Lower leg skin (tissue), 4 donors: Measurements from ENCODE around the gene TMEM161A. TPM values are rescaled to one million over a fixed set of nuclear protein-coding genes. Genes with fewer than 3 reads are reported as not detected.

ENCODE experiments used
- DNase-seq, 2 donors: peaks; one replicate each; pipeline ENCODE4 v3.0.0-alpha.2; 2019; ENCODE audit warnings: low spot score in 2 of 2
- H3K4me3 ChIP-seq: fragments of 200-600 bp; sonication (generic); 2 replicates; pipeline ENCODE4 v1.5.1; 2017; ENCODE audit warnings: mild to moderate bottlenecking, low read depth; ENCODE audit not compliant: poor library complexity, severe bottlenecking
- POLR2A ChIP-seq, 2 donors: fragments of 450-650 bp; IDR thresholded peaks; one replicate each; pipeline ENCODE4 v1.6.1; 2016 to 2017; ENCODE audit warnings: antibody characterized with exemption in 2 of 2, mild to moderate bottlenecking in 1 of 2, moderate library complexity in 1 of 2
- WGBS, 2 donors: methylation state at CpG; one replicate each; pipeline ENCODE4 v1.1.5; 2018; 5-methylcytosine and 5-hydroxymethylcytosine counted together
- intact Hi-C: fragments of 100-400 bp; cut with DNase I; formaldehyde crosslinking; loops from one replicate; pipeline ENCODE4 v1.15.0; 2023; ENCODE audit warnings: low total_unique reads
- total RNA-seq, 4 donors: library from RNA; depleted of rRNA; stranded (reverse); fragments of >200 nt; gene quantifications; one replicate each; pipeline ENCODE4 v1.1.0, GENCODE V29; 2016
- TF ChIP-seq, protein P1 (sequence below), 3 donors: fragments of 450-650 bp; IDR thresholded peaks; one replicate each; pipeline ENCODE4 v1.5.1; 2016; ENCODE audit warnings: antibody characterized with exemption in 3 of 3, mild to moderate bottlenecking in 3 of 3, moderate library complexity in 2 of 3

TMEM161A gene
- total RNA-seq, 4 donors from 2014 or later: 25.7 to 30.1 (median 27.9) TPM

DNA sequence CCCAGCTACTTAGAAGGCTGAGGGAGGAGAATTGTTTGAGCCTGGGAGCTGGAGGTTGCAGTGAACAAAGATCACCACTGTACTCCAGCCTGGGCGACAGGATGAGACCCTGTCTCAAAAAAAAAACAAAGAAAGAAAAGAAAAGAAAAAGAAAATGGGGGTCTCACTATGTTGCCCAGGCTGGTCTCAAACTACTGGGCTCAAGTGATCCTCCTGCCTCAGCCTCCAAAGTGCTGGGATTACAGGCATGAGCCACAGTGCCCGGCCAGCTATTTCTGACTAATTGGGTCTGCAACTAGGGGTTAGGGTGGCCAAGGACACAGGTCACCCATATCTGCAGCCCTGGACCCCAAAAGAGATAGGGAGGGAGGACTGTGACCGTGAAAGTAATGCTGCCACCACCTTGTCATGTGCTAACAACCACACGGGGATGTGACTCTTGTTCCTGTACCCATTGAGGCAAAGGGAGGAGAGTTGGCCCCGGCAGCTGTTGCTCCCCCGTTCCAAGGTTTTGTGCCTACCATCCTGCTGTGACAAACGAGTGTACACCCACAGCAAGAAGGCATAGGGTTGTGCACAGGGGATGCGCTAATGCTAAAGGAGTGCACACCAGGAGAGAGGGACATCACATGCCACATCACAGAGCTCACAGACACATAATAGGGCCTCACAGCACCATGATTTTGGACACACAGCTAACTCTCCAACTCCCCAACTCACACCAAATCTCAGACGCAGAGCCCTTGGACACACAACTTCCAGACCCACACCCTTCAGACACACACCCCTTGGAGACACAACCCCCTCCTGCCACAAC lies 31.2 kb upstream of the TMEM161A start:
- no peak overlapping the region for H3K4me3 ChIP-seq
- TF ChIP-seq, protein P1, sequence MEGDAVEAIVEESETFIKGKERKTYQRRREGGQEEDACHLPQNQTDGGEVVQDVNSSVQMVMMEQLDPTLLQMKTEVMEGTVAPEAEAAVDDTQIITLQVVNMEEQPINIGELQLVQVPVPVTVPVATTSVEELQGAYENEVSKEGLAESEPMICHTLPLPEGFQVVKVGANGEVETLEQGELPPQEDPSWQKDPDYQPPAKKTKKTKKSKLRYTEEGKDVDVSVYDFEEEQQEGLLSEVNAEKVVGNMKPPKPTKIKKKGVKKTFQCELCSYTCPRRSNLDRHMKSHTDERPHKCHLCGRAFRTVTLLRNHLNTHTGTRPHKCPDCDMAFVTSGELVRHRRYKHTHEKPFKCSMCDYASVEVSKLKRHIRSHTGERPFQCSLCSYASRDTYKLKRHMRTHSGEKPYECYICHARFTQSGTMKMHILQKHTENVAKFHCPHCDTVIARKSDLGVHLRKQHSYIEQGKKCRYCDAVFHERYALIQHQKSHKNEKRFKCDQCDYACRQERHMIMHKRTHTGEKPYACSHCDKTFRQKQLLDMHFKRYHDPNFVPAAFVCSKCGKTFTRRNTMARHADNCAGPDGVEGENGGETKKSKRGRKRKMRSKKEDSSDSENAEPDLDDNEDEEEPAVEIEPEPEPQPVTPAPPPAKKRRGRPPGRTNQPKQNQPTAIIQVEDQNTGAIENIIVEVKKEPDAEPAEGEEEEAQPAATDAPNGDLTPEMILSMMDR (IDR thresholded peaks at IDR 0.05): no peak
- TF ChIP-seq POLR2A (IDR thresholded peaks at IDR 0.05): no peak
- WGBS, 2 donors: 81 to 85% methylated on average over 9 of the region's 9 CpGs
- intact Hi-C loops: no loop called here
- no peak for DNase-seq

DNA sequence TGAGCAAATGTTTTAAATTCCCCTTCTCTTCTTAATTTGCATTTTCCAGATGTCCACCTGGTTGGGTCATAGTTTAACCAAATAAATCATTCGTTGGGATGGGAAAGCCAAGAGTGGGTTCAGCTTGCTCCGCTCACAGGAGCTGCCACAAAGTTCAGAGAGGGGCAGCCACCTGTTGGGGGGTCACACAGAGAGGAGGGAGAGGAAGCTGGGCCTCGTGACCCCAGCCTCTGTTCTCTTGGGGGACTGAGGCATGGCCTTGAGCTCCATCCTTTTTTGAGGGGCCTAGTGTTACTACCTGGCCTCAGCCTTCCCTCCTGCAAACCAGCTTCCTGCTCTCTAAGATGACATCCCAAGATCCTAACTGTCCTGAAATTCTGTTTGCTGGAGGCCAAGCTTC lies 29.3 kb upstream of the TMEM161A start:
- WGBS, 2 donors: 90 to 94% methylated on average over 3 of the region's 3 CpGs
- H3K4me3 ChIP-seq: no peak overlapping the region
- intact Hi-C loops: no loop called here
- DNase-seq: no peak
- TF ChIP-seq, protein P1 (IDR thresholded peaks at IDR 0.05): no peak
- TF ChIP-seq POLR2A (IDR thresholded peaks at IDR 0.05): no peak

DNA sequence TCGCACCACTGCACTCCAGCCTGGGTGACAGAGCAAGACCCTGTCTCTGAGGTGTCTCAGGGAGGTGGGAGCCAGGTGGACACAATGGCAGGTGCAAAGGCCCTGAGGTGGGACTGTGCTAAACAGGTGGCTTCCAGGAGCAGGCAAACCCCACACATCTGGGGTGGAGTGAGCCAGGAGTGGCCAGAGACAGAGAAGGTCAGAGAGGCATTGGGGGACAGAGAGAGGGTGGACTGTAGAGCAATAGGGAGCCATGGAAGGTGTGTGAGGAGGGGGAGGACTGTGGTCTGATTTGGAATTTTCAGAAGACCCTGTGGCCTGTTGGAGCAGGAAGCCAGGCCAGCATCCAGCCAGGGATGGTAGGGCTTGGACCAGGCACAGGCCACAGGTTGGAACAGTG lies 27.1 kb upstream of the TMEM161A start:
- 100% methylated on average over 1 of the region's 1 CpG for WGBS, 2 donors
- no peak overlapping the region for H3K4me3 ChIP-seq

DNA sequence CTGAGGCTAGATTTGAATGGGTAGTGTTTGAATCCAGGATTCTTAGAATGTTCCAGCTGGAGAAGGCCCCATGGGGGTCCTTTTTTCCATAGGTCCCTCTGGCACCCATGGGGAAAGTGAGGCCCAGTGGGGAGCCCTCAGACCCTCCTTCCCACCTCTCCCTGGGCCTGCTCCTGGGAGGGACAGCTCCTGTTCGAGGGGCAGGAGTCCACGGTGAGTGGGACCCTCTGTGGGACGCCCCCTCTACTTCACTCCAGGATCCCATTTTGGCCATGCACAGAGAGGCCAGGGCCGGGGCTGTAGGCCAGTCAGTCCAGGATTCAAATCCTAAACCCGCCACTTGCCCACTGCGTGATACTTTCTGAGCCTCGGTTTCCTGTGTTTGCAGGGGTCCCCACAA lies 24.2 kb upstream of the TMEM161A start:
- WGBS, 2 donors: 86 to 92% methylated on average over 7 of the region's 7 CpGs
- DNase-seq: no peak
- intact Hi-C loops: no loop called here
- TF ChIP-seq, protein P1 (IDR thresholded peaks at IDR 0.05): no peak
- H3K4me3 ChIP-seq: no peak overlapping the region

More for the DNA sequence above, 27.1 kb upstream of the TMEM161A start:
- TF ChIP-seq, protein P1 (IDR thresholded peaks at IDR 0.05): no peak
- no peak for TF ChIP-seq POLR2A (IDR thresholded peaks at IDR 0.05)
- intact Hi-C loops: no loop called here
- DNase-seq: no peak

DNA sequence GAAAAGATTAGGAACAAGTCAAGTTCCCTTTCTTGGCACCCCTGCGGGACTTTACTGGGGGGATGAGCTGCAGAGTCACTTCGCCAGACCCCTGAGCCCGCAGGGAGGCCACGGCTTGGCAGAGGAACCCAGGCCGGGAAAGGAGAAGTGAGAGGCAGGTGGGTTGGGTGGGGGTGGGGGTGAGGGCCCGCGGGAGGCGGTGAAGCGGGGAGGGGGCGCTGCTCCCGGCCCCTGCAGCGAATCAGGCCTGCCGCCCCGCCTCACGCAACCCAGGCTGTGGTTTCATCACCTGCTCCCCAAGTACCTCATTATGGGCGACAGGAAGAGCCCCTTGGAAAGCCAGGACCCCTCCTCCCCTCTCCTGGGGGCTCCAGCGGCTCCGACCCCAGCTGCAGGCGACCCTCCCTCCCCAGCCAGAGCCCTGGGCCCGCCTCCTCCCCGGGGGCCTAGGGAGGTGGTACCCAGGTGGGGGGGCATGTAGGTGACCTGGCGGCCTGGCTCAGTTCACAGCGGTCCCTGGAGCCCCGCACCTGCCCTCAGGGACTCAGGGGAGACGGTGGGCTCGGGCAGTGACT lies 22.3 kb upstream of the TMEM161A start:
- WGBS, 2 donors: 66 to 87% methylated on average over 9 to 26 of the region's 26 CpGs
- TF ChIP-seq, protein P1 (IDR thresholded peaks at IDR 0.05): no peak
- TF ChIP-seq POLR2A (IDR thresholded peaks at IDR 0.05): no peak
- intact Hi-C loops: no loop called here
- no peak for DNase-seq
- H3K4me3 ChIP-seq: no peak overlapping the region
